NCI-H82 treated with DMSO at 0.1 percent for 48 hours (cell line): ENCODE measurements around the gene TMEM120B.
"Not testable (repeated sequence)": the region's sequence is repeated elsewhere in the genome, so short reads cannot be mapped to it uniquely, and the experiment has no call there.

ENCODE experiments used
- DNase-seq: peaks from one replicate; lab custom pipeline; 2025; ENCODE audit not compliant: unreplicated experiment; lab: John Stamatoyannopoulos, UW

The TMEM120B gene

DNA sequence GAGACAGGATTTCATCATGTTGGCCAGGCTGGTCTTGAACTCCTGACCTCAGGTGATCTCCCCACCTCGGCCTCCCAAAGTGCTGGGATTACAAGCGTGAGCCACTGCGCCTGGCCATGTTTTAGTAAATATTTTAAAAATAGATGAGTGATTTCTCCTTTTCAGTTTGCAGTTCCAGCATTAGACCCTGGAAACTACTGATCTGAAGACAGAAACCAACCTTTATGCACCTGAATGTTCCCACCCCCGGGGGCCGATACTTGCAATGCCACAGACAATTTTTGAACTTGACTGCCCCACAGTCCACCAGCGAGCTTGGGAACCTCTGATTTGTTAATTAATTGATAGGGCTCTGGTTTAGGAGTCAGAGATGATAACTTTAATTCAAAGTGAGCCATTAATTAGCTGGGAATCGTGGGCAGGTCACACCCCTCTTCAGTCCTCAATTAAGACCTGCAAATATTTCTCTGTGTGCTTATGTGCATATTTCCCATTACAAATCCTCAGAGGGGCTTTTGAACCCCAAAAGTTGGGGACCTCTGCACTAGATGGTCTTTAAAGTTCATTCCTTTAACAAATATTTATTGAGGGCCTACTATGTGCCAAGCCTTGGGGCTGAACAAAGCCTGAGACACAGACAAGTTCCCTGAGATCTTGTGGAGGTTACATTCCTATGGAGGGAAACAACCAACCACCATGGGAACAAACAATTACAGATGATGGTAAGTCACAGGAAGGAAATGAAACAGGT, 4.1 kb upstream of the TMEM120B start:
- no peak for DNase-seq

DNA sequence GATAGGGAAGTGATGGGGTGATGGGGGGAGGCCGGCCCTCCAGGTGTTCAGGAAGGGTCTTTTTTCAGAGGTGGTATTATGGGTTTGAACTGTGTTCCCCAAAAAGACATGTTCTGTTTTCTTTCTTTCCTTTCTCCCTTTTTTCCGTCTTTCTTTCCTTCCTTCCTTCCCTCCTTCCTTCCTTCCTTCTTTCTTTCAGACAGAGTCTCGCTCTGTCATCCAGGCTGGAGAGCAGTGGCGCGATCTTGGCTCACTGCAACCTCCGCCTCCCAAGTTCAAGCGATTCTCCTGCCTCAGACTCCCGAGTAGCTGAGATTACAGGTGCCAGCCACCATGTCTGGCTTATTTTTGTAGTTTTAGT, 3.5 kb upstream of the TMEM120B start:
- not testable (repeated sequence) for DNase-seq

DNA sequence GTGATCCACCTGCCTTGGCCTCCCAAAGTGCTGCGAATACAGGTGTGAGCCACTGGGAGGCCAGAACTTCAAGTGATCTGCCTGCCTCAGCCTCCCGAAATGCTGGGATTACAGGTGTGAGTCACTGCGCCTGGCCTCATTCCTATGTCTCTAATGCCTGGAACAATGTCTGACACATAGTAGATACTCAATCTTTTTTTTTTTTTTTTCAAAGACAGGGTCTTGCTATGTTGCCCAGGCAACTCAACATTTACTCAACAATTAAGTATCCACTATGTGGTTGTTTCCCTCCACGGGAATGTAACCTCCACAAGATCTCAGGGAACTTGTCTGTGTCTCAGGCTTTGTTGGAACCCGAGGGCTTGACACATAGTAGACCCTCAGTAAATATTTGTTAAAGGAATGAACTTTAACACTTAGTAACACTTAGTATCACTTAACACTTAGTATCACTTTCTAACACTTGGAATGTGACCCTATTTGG, 3.0 kb upstream of the TMEM120B start:
- DNase-seq = no peak

DNA sequence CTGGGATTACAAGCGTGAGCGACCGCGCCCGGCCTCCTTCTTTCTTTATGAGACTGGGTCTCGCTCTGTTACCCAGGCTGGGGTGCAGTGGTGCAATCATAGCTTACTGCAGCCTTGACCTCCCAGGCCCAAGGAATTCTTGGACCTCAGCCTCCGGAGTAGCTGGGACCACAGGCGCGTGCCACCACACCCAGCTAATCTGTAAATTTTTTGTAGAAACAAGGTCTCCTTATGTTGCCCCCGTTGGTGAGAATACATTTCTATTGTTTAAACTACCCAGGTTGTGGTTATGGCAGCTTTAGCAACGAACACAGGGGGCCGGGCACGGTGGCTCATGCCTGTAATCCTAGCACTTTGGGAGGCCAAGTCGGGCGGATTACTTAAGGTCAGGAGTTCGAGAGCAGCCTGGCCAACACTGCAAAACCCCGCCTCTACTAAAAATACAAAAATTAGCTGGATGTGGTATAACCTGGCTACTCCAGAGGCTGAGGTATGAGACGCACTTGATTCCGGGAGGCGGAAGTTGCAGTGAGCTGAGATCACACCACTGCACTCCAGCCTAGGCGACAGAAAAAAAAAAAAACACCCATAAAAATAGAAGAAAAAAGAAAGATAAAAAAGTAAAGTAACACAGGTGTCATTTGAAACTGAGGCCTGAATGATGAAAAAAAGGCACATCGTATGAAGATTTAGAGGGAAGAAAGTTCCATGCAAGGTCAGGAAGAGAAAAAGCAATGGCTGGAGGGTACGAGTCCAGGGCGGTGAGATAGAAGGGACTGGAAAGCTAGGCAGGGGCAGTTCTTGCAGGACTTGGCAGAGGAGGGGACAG, 977 bp upstream of the TMEM120B start:
- no peak for DNase-seq

DNA sequence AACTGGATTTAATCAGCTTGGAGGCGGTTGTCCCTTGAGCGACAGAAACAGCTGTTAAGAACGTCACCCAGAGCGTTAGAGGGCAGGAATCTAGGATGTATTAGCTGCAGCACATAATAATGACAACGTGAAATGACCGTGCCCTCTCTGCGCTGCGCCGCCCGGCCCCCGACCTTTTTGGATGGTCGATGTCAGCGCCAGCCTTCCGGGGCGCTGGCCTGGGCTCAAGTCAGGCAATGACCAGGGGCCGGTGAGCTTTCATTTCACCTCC, 427 bp upstream of the TMEM120B start:
- peak; percentile 83 for DNase-seq

DNA sequence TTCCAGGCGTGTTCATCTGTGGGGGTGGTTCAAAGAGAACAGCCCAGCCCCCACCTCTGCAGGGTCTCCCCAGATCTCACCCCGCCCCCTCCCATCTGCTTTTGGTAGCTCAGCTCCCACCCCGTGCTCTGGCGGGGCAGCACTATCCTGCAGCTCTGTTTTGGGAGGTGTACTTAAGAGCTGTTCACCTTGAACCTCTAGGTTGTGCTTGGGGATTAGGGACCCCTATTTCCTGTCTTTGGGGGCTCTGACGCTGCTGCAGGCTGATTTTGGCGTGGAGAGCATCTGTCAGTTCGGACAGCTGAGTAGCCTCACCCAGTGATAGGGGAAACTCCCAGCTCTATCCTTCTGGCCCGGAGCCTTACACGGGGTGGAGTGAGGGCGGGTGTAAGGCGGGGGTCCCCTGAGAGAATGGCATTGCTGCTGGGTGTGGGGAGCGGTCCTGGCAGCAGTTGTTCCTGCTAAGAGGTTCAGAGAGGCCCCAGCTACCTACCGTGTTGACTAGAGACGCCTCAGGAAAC, 765 bp downstream of the TMEM120B start:
- no peak for DNase-seq

DNA sequence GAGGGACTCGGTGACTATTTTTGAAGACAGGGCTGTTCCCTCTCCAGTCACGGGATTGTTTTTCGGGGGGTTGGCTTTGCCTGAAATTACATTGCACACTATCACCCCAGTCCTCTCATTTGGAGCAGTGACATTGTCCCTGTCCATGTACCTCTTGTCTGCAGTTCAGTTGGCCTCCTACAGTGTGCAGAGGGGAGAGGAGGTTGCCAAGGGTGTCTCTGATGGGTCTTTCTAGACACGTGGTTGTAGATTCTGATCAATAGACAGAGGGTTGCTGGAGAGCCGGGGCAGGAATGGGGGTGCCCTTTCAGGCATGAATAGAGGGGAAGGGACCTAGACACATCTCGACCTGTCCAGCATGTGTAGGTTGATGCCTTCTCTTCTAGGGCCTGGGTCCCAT, 1.2 kb downstream of the TMEM120B start:
- no peak for DNase-seq

DNA sequence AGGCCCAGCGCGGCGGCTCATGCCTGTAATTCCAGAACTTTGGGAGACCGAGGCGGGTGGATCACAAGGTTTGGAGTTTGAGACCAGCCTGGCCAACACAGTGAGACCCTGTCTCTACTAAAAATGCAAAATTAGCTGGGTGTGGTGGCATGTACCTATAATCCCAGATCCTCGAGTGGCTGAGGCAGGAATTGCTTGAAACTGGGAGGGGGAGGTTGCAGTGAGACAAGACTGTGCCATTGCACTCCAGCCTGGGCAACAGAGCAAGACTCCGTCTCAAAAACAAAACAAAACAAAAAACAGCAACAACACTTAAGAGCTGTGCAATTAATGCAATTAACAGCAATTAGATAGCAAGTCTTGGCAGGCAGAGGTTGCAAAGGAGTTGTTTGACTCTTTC, 2.5 kb downstream of the TMEM120B start:
- DNase-seq = not testable (repeated sequence)

DNA sequence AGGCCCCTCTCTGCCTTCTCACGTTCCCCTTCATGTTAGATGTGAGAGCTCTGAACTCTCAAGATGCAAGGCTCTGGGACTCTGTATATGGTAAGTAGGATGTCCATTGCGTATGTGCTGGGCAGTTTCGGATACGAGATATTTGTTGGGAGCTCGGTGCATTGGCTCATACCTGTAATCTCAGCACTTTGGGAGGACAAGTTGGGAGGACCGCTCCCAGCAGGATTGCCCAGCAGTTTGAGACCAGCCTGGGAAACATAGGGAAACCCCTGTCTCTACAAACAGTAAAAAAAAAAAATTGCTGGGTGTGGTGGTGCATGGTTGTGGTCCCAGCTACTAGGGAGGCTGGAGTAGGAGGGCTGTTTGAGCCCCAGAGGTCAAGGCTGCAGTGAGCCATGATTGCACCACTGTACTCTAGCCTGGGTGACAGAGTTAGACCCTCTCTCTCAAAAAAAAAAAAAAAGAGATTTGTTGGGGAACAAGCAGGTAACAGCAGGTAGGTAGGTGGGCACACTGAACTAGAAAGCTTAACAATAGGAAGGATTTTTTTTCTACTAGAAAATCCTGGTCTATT, 3.4 kb downstream of the TMEM120B start:
- no peak for DNase-seq

DNA sequence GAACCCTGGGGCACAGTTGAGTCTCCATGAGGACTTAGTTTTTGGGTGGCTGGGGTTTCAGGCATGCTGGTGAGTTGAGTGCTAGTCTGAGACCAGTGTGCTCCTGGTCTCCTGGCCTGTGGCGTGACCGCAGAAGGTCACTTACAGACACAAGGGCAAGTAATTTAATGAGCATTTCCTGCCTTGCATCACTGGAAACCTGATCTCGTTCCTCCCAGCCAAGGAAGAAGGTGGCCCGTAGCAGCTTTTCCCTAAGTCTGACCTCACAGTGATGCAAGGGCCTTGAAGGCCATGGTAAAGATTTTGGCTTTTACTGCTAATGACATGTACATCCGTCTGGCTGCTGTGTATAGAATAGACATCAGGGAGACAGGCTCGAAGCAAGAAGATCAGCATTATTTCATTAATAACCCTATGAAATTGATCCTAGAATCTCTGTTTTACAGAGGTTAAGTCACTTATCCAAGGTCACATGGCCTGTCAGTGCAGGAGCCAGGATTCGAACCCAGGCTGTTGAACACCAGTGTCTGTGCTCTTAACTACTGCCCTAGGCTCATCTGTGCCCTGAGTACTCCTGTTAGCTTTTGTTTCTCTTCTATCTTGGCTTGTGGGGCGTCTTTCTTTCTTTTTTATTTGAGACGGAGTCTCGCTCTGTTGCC, 4.6 kb downstream of the TMEM120B start:
- DNase-seq = no peak

DNA sequence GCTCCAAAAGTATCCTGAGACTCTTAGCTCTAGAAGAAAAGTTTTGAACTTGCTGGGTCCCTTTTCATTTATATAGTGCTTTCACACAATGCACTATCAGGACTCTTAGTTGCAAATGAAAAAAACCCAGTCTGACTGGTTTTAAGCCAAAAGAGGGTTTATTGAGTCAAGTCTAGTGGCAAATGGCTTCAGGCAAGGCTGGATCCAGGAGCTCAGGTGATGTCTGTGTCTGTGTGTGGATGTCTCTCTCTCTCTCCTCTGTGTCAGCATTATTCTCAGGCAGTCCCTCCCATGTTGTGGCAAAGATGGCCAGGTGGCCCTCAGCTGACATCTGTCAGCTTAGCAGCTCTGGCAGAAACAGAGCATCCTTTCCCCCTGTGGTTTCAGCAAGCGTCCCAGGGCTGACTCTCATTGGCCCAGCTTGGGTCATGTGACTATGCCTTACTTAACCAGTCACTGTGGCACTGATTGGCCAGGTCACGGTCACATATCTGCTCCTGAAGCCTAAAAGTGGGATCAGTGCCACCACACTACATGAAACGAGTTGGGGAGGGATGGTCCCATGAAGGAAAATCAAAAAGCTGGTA, 6.2 kb downstream of the TMEM120B start:
- DNase-seq = peak; percentile 41

DNA sequence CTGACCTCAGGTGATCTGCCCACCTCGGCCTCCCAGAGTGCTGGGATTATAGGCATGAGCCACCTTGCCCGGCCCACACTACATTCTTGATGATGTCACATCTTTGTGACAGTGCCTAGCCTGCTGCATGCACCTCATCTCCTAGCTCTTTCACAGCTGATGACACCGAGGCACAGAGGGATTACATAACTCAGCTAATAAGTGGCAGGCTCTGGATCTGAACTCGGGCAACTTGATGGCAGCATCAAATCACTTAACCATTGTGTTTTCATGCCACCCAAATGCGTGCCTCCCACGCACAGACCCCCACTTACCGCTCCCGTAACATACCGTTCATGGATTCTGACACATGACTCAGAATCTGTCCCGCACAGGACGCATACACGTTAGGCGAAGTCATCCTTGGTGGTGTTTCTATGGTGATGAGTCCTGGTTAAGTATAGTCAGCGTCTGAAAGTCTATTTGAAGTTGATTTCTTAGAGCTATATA, 7.4 kb downstream of the TMEM120B start:
- no peak for DNase-seq

DNA sequence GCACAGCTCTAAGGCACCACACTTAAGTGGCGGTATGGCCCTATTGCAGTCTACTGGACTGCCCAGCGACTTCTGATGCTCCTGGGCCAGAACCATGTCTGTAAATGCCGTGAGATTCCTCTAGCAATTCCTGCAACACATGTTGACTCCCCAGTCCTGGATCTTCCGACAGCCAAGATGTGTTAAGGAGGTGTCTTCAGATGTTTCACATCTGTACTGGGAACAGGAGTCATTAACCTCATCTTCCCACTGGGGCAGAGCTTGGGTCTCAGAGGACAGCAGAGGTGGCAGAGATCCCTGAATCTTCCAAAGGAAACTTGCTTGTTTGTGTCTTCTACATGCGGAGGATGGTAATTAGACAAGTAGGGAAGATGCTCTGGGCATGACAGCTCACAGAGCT, 8.2 kb downstream of the TMEM120B start:
- DNase-seq = no peak

DNA sequence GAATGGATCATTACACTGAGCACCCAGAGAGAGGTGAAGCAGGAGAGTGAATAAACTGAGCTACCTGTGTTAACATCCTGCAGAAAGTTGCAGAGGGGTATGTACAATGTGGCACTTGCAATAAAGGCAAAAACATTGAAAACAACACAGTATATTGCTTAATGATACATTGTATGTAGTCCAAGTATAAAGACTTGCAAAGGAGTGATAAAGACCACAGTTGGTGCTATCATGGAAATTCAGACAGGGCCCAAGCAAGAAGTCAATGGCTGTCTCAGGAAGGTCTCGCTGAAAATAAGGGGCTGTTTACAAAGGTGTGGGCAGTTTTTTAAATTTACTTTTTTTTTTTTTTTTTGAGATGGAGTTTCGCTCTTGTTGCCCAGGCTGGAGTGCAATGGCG, 10.0 kb downstream of the TMEM120B start:
- DNase-seq = no peak

DNA sequence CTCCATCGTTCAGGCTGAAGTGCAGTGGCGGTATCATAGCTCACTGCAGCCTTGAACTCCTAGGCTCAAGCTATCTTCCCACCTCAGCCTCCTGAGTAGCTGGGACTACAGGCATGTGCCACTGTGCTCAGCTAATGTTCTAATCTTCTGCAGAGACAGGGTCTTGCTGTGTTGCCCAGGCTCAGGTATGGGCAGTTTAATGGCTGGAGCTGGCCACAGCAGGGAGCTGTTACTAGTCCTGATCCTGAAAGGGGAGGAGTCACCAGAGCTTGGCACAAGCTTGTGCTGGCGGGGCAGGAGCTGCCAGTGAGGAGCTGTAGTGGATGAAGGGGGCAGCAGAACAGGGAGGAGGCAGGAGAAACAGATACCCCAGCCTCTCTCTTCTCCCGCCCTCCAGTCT, 10.6 kb downstream of the TMEM120B start:
- no peak for DNase-seq

DNA sequence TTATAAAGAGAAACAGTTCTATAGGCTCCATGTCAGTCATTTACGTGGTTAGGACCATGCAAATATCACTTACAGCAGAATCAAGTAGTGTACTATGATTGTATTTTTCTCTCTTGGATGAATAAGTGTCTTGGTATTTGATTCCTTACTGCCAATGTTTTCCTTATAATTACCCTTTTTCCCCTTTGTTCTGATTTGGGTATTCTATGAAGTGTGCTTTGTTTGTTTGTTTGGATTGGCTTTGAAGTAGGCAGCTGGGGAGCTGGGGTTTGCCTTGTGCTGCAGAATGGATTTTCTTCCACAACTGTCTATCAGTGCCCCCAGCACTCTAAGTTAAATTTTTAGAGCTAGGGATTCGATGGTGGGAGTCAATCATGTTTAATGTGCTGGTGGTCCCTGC, 12.4 kb downstream of the TMEM120B start:
- no peak for DNase-seq

DNA sequence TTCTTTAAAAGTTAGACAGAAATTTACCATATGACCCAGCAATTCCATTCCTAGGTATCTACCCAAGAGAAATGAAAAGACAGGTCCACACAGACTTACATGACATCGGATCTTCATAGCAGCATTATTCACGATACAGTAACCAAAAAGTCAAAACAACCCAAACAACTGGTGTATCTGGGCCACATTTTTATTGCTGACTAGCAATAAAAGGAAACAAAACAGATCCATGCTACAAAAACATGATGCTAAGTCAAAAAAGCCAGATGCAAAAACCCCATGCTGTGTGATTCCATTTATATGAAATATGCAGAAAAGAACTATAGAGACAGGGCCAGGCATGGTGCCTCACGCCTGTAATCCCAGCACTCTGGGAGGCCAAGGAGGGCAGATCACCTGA, 12.9 kb downstream of the TMEM120B start:
- no peak for DNase-seq

DNA sequence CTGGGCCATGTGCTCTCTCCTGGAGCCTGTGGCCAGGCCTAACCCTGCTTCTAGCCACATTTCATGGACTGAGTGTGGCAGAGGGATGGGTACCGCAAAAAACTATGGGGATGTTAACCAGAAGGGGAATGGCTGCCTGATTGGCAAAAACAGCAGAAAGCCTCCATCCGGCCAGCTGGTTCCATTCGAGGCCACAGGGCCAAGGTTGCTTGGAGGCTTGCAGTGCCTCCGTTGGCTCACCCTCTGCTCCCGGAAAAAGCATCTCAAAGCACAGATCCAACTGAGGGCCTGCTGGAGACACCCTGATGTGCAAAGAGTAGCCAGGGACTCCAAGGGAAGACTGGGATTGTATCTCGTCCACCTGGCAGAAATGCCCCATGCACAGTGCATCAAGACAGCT, 16.5 kb downstream of the TMEM120B start:
- DNase-seq = no peak

DNA sequence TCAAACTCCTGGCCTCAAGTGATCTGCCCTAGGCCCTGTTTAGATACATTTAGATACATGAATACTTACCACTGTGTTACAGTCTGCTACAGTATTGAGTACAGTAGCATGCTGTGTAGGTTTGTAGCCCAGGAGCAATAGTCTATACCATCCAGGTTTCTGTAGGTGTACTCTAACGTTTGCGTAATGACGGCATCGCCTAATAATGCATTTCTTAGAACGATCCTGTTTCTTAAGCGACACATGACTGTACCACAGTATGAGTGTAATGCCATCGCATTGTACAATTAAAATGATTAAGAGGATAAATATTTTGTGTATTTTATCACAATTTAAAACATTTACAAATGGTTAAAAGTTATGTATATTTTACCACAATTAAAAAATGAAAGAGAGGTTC, 18.9 kb downstream of the TMEM120B start:
- DNase-seq = no peak

DNA sequence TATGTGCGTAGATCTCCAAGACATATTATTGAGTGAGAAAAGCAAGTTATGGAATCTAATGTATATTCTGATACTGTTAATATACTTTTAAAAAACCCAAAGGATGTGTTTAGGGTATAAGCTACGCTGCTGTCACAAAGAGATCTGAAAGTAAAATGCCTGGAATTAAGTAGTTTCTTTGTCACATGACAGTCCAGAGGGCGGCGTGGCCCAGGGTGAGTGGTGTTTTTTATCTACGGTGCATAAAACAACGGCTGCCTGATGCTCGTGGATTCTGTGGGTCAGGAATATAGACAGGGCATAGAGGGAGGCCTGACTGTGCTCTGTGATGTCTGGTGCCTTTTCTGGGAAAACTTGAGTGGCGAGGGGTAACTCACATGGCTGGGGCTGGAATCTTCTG, 21.3 kb downstream of the TMEM120B start:
- DNase-seq = no peak

DNA sequence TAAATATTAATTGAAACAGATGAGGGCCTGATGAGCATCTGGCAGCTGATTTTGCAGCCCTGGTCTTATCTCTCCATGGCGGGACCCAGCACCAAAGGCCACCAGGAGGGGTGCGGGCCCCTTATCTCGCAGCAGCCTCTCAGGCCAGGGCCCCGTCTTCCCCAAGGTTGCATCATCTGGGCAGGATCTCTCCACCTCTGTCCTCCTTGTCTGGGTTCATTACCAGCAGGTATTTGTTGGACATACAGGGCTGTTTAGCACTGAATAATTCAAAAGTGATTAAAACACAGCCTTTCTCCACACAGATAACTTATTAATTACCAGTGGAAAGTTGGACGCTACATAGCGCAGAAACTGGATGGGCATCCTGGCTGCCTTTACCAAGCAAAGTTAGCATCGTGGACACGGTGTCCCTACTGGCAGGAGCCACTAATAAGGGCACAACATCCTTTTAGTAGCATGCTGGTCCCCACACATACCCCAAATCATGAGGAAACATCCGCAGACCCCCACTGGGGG, 25.8 kb downstream of the TMEM120B start:
- no peak for DNase-seq
